ENCODE measurements around the gene PPDPF.

- TF ChIP-seq CTCF (optimal IDR thresholded peaks at IDR 0.05 in 1 of 3, IDR thresholded peaks at IDR 0.05 in 1 of 3, conservative IDR thresholded peaks at IDR 0.05 in 1 of 3; ENCODE audit: extremely low read depth in 1 of 3, insufficient read depth in 2 of 3, low read length in 3 of 3) (no peak), EZH2 (IDR thresholded peaks at IDR 0.05; ENCODE audit: low read length) (no peak)
Observed at GRCh38 chr20:63496596-63497120, 23.9 kb upstream of the PPDPF start.
